Chondrocyte (in vitro differentiated cells): ENCODE data around the gene UCP3. TPM values are rescaled to one million over a fixed set of nuclear protein-coding genes. Genes with fewer than 3 reads are reported as not detected.

ENCODE experiments used
- DNase-seq: peaks from one replicate; pipeline ENCODE4 v3.0.0; 2021; ENCODE audit warnings: mixed read lengths, low spot score
- H3K27ac Mint-ChIP-seq: one replicate; pipeline ENCODE4 v1.8.0; 2021; ENCODE audit warnings: mild to moderate bottlenecking, moderate library complexity, mixed read lengths; ENCODE audit not compliant: unreplicated experiment
- H3K27me3 Mint-ChIP-seq: 2 replicates; pipeline ENCODE4 v1.8.0; 2021; ENCODE audit warnings: low read depth, mixed read lengths
- H3K36me3 Mint-ChIP-seq: 2 replicates; pipeline ENCODE4 v1.8.0; 2021; ENCODE audit warnings: low read depth, mixed read lengths
- H3K4me1 Mint-ChIP-seq: 2 replicates; pipeline ENCODE4 v1.8.0; 2021; ENCODE audit warnings: low read depth, mild to moderate bottlenecking, mixed read lengths
- H3K4me3 Mint-ChIP-seq: one replicate; pipeline ENCODE4 v1.8.0; 2021; ENCODE audit warnings: mild to moderate bottlenecking, moderate library complexity, mixed read lengths; ENCODE audit not compliant: unreplicated experiment
- H3K9me3 Mint-ChIP-seq: 2 replicates; pipeline ENCODE4 v1.8.0; 2021; ENCODE audit warnings: low read depth, mixed read lengths
- CTCF ChIP-seq: fragments of 200-600 bp; sonication (generic); IDR thresholded peaks from 2 replicates; pipeline ENCODE4 v1.5.0; 2021; ENCODE audit warnings: antibody characterized with exemption, mild to moderate bottlenecking, moderate library complexity
- total RNA-seq: library from RNA; stranded (reverse); gene quantifications from 3 replicates; pipeline ENCODE4 v1.2.1, GENCODE V29; 2021

UCP3 gene
- total RNA-seq, 1 donor from 2014 or later, result 0.47 TPM

- H3K36me3 Mint-ChIP-seq, result peaks cover 18% of the 10 kb centered on the region
- H3K27ac Mint-ChIP-seq, result no peak overlapping the region
- TF ChIP-seq CTCF, result no peak
- no peaks in the 10 kb centered on the region for H3K27me3 Mint-ChIP-seq
- no peak for DNase-seq
- H3K4me1 Mint-ChIP-seq, result peaks cover 18% of the 10 kb centered on the region
- H3K4me3 Mint-ChIP-seq, result no peak overlapping the region
- no peaks in the 10 kb centered on the region for H3K9me3 Mint-ChIP-seq
Measured at GRCh38 chr11:74030723-74031676, 22.1 kb upstream of the UCP3 start.

- Mint-ChIP-seq H3K27me3 (no peaks in the 10 kb centered on the region), H3K36me3 (peaks cover 3% of the 10 kb centered on the region), H3K27ac (peak overlapping the region; percentile 94), H3K4me1 (peaks cover 31% of the 10 kb centered on the region), H3K9me3 (no peaks in the 10 kb centered on the region), H3K4me3 (no peak overlapping the region)
- no peak for TF ChIP-seq CTCF
- no peak for DNase-seq
Measured at GRCh38 chr11:74025467-74026166, 16.7 kb upstream of the UCP3 start.

- H3K36me3 Mint-ChIP-seq, result peaks cover 2% of the 10 kb centered on the region
- no peak overlapping the region for H3K4me3 Mint-ChIP-seq
- H3K9me3 Mint-ChIP-seq, result no peaks in the 10 kb centered on the region
- TF ChIP-seq CTCF, result no peak
- no peak for DNase-seq
- H3K27me3 Mint-ChIP-seq, result no peaks in the 10 kb centered on the region
- peak overlapping the region; percentile 94 for H3K27ac Mint-ChIP-seq
- peaks cover 31% of the 10 kb centered on the region for H3K4me1 Mint-ChIP-seq
Measured at GRCh38 chr11:74024261-74025029, 15.6 kb upstream of the UCP3 start.

GRCh38 chr11:74023276-74023675, 14.4 kb upstream of the UCP3 start:
- Mint-ChIP-seq H3K9me3 (no peaks in the 10 kb centered on the region), H3K4me1 (peaks cover 37% of the 10 kb centered on the region), H3K4me3 (no peak overlapping the region), H3K27me3 (no peaks in the 10 kb centered on the region), H3K36me3 (peaks cover 2% of the 10 kb centered on the region), H3K27ac (peak overlapping the region; percentile 62)
- DNase-seq, result no peak
- TF ChIP-seq CTCF, result no peak

- Mint-ChIP-seq H3K27me3 (no peaks in the 10 kb centered on the region), H3K4me1 (peaks cover 39% of the 10 kb centered on the region), H3K27ac (no peak overlapping the region), H3K9me3 (no peaks in the 10 kb centered on the region), H3K36me3 (peaks cover 2% of the 10 kb centered on the region), H3K4me3 (no peak overlapping the region)
- TF ChIP-seq CTCF, result no peak
- DNase-seq, result no peak
Measured at GRCh38 chr11:74022546-74022945, 13.7 kb upstream of the UCP3 start.
